HG02970 (cell line): Measurements from ENCODE around the gene MRFAP1.
"Not testable (repeated sequence)": the region's sequence is repeated elsewhere in the genome, so short reads cannot be mapped to it uniquely, and the experiment has no call there.

Experiments
- ATAC-seq: cut with Tn5 transposase; IDR thresholded peaks from one replicate; pipeline ENCODE4 v1.9.1; 2021; ENCODE audit warnings: mild to moderate bottlenecking, moderate library complexity, moderate number of reproducible peaks; ENCODE audit not compliant: unreplicated experiment, low FRiP score

Gene MRFAP1

DNA sequence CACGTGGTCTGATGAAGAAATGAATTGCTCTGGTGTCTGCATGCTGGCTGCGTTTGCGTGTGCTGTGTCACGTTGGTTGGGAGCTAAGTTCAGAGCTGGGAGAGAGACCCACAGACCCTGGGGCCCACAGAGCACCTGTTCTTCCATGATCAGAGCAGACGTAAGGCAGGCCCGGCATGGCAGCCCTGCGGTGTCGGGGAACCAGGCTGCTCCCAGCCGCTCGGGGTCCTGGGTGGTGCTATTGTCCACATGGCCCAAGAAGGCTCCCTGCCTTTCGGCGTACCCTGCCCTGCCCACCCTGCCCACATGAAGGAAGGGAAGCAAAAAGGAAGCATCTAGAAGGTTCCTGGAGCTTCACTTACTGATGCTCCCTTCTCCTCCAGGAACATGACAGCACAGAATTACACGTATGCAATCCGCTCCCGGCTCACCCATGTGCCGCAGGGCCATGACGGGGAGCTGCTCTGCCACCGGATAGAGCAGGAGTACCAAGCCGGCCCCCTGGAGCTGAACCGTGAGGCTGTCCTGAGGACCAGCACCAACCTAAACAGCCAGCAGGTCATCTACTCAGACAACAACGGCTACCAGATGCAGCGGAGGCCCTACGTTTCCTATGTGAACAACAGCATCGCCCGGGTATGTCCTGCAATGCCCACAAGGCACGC is 30.9 kb upstream of the MRFAP1 start:
- no peak for ATAC-seq

DNA sequence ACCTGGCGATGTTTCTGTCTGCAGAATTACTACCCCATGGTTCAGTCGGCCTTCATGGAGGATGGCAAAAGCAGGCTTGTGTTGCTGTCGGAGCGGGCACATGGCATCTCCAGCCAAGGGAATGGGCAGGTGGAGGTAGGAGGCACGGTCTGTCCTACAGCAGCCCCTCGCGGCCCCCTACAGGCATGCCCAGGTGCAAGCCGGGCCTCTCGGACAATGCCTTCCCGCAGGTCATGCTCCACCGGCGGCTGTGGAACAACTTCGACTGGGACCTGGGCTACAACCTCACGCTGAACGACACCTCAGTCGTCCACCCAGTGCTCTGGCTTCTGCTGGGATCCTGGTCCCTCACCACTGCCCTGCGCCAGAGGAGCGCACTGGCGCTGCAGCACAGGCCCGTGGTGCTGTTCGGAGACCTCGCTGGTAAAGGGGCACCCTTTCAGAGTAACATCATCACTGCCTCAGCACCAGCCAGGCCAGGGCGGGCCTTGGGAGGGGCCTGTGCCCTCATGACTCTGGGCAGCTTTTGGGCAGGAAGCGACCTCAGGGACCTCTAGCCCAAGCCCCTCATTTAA is 29.5 kb upstream of the MRFAP1 start:
- ATAC-seq, result no peak

DNA sequence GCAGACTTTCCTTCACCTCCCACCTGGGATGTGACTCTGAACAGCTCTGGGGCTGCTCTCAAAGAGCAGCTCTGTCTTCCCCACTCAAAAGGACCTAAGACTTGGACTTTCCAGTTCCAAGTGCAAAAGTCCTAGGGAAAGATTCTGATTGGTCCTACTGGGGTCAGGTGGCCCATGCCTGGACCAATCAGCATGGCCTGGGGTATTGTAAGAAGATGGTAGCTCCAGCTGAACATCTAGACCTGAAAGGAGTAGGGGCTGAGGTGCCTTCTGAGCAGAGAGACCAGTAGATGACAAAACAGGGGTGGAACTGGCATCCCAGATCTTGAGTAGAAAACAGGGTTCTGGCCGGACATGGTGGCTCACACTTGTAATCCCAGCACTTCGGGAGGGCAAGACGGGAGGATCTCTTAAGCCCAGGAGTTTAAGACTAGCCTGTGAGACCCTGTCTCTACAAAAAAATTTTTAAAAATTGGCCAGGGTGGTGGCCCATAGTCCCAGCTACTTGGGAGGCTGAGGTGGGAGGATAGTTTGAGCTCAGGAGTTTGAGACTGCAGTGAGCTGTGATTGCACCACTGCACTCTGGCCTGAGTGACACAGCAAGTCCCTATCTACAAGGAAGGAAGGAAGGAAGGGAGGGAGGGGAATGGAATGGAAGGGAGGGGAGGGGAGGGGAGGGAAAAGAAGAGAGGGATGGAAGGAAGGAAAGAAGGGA is 27.4 kb upstream of the MRFAP1 start:
- no peak for ATAC-seq

DNA sequence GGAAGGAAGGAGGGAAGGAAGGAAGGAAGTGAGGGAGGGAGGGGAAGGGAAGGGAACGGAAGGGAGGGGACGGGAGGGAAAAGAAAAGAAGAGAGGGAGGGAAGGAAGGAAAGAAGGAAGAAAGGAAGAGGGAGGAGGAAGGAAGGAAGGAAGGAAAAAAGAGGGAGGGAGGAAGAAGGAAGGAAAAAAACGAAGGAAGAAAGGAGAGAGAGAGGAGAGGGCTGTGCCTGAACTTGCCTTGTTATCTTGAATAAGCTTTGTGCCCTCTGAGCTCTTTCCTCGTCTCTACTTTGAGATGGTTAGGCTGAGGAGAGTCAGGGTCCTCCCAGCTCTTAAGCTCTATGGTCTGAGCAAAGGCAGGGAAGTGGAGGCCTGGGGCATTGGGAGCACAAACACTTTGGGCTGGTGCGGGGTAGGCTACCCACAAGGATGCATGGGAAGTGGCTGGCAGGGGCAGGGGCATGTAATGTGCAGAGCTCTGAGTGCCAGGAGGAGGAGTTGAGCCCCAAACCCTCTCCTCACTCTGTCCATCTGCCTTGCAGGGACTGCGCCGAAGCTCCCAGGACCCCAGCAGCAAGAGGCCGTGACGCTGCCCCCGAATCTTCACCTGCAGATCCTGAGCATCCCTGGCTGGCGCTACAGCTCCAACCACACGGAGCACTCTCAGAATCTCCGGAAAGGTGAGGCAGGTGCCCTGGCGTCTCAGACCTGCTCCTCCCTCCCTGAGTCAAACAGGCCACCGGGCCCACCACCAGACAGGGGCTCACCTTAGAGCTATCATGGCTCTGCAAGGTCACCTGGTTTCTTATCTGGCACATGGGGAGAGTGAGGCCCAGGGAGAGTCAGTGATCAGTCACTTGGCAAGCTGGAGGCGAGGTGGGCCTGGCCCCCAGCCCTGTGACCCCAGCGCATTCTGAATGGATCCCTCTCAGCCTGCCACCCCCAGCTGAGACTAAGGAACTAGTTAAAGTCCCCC is 26.5 kb upstream of the MRFAP1 start:
- ATAC-seq, result no peak

DNA sequence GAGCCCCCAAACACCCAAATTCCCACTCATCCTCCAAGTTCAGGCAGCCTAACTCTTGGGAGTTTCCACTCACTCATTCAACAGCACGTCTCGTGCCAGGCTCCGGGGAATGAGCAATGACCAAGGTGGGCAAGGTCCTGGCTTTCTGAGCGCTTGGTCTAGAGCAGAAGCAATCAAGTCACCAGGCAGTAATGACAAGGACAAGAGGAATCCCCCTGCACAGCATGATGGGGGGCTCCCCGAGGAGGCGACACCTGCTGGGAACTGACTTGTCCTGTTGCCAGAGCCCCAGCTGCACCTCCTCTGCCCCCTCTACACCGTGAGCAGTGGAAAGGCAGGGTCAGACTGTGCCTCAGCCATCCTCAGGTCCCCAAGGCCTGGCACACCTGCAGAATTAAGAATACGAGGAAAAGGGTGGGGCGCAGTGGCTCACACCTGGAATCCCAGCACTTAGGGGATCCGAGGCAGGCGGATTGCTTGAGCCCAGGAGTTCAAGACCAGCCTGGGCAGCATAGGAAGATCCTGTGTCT is 25.7 kb upstream of the MRFAP1 start:
- ATAC-seq, result no peak

DNA sequence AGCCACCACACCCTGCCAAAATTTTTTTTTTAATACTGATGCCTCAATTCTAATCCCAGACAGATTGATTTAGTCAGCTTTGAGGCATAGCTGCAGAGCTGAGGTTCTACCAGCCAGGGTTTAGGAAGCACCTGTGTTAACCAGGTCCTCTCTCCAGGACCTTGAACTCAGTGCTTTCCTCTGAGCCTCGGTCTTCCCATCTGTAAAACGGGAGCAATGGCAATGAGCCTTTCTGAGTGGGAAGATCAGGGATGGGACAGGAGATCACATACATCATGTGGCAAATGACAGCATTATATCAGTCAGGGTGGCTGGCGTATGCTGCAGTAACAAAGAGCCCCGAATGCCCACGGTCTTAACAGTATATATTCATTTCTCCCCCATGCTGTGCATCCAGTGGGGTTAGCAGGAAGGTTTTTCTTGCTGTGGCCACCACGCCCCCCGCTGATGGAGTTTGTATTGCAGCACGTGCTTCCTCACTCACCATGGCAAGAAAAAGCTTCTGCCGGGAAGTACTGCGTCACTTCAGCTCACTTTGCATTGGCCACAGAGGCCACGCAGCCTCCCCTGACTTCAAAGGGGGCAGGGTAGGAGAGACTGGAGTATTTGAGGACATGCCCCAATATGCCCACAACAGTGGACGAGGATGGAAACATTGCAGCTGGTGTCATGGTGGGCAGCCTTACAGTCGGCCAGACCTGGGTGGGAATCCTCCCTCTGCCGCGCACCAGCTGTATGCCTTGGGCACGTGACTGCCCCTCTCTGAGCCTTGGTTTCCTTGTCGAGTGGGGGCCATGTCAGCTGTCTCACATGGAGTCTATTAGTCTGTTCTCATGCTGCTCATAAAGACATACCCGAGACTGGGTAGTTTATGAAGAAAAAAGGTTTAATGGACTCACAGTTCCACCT is 24.1 kb upstream of the MRFAP1 start:
- no peak for ATAC-seq

DNA sequence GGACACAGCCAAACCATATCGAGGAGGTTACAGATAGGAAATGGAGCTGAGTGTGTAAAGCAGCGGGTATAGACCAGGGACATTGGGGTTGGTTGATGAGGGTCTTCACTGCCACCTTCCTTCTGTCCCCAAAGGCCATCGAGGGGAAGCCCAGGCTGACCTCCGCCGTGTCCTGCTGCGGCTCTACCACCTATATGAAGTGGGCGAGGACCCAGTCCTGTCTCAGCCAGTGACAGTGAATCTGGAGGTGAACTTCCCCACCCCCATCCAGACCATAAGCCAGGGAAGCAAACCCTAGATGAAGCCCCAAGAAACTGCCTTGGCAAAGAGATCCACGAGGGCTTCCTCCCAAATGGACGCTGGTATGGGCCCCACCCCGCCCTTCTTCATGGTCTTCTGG is 23.2 kb upstream of the MRFAP1 start:
- ATAC-seq, result no peak

DNA sequence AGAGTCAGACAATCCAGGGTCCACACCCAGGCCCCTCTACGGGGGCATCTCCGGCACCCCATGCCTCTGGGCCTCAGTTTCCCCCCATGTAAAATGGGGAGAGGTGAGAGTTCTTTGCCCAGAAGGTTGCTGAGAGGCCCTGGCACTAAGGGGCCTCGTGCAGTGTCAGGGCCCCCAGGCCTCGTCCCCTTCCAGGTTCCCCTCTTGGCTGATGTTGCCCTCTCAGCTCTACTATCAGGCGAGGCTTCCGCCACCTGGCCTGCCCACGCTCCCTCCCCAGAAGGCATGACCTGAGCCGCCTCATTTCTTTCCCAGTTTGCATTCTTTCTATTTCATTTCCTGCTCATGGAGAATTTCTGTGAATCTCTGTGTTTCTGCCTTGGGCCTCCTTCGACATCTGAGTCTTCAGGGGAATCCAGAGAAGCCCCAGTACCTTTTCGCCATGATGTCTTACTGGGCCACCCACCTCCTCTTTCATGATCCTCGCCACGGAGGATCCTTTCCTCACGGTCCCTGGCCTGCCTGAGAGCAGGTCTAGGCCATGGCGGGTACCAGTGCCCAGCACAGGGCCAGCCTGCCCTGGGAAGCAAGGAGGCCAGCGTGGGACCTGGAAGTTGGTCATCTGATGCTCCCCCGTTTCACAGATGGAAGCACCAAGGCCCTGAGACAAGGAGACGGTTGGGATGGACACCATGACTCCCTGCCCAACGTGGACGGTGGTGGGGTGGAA is 21.9 kb upstream of the MRFAP1 start:
- ATAC-seq, result no peak

DNA sequence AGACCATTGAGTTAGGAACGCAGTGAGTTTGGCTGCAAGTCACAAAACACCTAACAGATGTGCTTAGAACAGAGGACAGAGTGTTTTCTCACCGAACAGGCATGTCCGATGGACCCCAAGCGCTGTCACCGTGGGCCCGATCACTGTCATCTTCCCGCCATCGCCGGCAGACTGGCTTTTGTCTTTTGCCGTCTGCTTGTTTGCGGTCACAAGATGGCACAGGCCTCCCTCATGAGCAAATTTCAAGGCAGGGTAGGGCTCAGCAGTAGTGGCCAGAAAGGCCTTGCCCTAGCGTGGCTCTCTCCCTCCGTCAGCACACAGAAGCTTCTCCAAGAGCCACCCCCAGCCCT is 21.4 kb upstream of the MRFAP1 start:
- no peak for ATAC-seq

DNA sequence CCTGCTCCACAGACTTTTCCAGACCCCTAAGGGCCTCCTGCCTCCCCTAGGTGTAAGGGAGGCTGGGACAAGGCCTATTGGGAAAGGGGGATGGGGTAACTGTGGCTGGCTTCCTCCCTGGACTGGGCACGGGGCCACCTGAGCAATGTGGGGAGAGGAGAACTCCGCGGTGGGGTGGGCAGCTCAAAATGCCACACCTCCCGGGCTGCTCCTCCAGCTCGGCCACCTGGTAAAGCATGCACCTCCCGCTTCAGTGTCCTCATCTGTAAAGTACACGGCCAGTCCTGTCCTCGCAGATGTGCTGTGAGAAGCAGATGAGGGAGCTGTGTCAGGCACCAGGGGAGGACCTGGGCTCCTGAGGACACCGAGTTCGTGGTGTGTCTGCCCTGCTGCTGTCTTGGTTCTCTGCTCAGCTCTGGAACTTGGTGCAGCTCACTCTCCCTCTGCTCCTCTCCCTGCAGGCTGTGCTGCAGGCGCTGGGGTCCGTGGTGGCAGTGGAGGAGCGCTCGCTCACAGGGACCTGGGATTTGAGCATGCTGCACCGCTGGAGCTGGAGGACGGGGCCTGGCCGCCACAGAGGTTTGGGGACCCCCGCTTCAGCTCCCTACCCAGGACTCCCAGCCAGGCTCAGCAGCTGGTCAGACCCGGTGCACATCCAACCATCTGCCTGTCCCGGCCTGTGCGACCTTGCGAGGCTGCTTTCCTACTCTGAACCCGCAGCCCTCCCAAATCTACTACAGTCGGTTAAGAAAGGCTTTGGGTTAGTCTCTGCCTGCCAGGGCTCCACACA is 20.8 kb upstream of the MRFAP1 start:
- ATAC-seq, result no peak

DNA sequence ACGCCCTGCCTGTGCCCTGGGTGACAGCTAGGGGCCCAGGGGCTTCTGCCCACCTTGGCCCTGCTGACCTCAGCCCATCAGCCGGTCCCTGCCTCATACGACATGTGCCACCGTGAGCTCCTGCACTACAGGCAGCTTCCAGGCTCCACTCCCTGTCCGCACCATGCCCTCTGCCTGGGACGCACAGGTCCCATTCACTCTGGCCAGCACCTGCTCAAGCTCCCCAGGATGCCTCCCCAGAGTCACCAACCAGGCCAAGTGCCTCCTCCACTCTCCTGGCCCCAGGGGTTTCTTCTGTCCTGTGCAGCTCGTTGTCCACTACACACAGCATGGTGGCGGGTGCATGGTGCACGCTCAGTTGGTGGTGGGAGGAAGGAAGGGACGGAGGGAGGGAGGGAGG is 20.2 kb upstream of the MRFAP1 start:
- no peak for ATAC-seq

DNA sequence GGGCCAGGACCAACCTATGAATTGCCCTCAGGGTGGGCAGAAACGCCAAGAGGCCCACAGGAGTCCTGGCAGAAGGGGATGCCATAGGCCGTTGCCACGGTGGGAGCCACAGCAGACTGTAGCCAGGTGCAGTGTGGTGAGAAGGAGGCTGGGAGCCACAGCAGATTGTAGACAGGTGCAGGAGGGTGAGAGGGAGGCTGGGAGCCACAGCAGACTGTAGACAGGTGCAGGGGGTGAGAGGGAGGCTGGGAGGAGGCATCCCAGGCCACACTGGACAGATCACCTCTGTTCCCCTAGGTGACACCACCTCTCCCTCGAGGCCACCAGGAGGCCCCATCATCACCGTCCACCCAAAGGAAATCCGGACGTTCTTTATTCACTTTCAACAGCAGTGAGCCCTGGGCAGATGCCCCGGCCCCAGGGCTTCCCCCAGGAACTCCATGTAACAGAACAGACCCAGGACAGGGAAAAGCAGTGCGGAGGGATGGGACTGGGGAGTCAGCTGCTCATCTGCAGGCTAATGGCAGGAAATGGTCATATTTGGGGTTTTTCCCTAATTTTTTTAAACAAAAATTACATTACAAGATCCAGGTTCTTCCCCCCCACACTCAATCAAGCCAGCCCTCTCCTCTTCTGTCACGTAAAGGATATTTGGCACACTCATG is 19.5 kb upstream of the MRFAP1 start:
- no peak for ATAC-seq

DNA sequence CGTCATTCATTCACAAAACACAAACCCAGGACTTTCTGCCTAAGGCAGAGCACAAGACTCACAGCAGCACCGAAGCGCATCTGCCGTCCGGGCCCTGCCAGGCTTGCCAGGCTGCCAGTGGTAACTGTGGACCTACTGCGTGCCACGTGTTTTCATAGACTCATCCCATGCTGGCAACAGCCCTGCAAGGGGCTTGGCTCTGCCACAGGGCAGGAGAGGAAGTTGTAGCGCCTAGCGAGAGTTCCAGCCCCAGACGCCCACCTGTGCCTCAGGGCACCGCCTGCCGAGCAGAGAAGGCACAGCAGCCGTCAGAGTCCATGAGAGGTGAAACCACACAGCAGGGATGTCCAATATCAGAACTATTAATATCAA is 18.9 kb upstream of the MRFAP1 start:
- ATAC-seq, result no peak

DNA sequence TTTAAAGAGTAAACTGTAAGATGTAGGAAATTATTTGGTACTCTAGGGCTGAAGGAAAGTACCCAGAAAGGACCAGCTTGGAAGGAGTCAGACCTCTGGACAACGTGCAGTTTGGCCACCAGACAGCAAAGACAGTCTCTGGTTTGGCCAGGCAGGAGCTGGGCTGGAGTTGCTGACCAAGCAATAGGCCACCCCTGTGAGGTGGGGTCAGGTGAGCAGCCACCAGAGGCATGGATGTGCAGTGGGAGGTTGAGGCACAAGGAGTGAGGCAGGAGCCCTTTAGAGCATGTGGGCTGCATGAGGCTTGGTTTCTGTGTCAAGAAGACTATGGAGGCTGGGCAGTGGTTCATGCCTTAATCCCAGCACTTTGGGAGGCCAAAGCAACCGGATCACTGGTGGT is 17.7 kb upstream of the MRFAP1 start:
- ATAC-seq, result no peak

DNA sequence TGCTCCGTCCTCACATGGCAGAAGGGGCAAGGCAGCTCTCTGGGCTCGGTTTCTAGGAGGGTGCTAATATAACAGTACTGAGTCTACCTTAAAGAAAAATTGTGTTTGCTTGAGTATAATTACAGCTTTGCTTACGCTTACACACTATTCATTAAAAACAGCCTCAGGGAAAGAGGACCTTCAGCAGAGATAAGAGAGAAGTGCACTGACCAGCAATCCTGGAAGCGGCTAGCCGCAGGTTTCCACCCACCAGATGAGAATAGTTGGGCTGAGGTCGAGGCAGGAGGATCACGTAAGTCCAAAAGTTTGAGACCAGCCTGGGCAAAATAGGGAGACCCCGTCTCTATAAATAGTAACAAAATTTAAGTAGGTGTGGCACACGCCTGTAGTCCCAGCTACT is 15.2 kb upstream of the MRFAP1 start:
- ATAC-seq, result no peak

DNA sequence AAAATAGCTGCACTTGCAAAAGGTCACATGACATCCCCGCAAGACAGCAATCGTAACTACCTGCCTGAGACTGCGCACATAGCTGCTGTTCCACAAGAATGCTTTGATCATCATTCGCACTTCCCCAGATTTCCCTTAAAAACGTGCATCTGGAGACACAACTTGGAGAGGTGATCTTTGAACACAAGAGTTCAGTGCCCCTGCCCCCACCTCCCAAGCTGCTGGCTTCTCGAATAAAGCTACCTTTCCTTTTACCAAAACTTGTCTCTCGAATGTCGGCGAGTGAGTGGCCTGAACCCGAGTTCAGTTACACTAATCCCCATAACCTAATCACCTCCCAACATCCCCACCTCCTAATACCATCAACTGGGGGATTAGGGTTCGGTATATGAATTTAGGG is 14.4 kb upstream of the MRFAP1 start:
- no peak for ATAC-seq

DNA sequence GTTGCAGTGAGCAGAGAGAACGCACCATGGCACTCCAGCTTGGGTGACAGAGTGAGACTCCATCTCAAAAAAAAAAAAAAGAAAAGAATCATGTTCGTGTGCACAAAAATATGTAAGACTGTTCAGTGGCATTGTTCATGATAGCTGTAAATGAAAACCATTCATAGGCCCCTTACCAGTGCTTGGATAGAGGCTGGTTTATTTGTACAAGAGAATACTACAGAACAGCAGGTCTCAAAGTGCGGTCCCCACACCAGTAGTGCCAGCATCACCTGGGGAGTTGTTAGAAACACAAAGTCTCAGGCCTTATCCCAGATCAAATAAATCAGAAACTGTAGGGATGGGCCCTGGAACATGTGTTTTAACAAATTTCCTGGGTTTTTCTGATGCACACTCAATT is 12.7 kb upstream of the MRFAP1 start:
- ATAC-seq, result no peak

DNA sequence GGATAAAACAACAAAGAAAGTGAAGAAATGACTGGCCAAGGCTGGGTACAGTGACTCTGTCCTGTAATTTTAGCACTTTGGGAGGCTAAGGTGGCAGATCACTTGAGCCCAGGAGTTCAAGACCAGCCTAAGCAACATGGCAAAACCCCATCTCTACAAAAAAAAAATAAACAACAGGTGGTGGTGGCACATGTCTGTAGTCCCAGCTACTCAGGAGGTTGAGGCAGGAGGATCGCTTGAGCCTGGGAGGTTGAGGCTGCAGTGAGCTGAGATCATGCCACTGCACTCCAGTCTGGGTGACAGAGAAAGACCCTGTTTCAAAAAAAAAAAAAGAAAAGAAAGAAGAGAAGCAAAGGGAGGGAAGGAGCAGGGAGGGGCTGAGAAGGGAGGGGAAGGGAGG is 12.0 kb upstream of the MRFAP1 start:
- not testable (repeated sequence) for ATAC-seq
